Adipocyte (in vitro differentiated cells): ENCODE results near the gene DNPH1.
A peak's percentile ranks its signal among the peaks of the same experiment; 100 is the strongest.

Experiments
- DNase-seq: peaks from one replicate; pipeline ENCODE4 v3.0.0-alpha.2; 2015; ENCODE audit warnings: low read depth
- H3K27me3 ChIP-seq: replicated peaks from 2 replicates; pipeline ENCODE4 v1.7.0; 2013; ENCODE audit warnings: mild to moderate bottlenecking, low read length, moderate library complexity; ENCODE audit not compliant: control insufficient read depth, insufficient read depth
- H3K36me3 ChIP-seq: 2 replicates; pipeline ENCODE4 v1.7.0; 2013; ENCODE audit warnings: low read length, mild to moderate bottlenecking, moderate library complexity; ENCODE audit not compliant: control insufficient read depth, insufficient read depth, severe bottlenecking
- H3K4me1 ChIP-seq: 2 replicates; pipeline ENCODE4 v1.7.0; 2013; ENCODE audit warnings: mild to moderate bottlenecking, low read length, moderate library complexity; ENCODE audit not compliant: control insufficient read depth, insufficient read depth
- H3K4me3 ChIP-seq: 2 replicates; pipeline ENCODE4 v1.7.0; 2013; ENCODE audit warnings: mild to moderate bottlenecking, low read length, moderate library complexity
- H3K9ac ChIP-seq: 2 replicates; pipeline ENCODE4 v1.7.0; 2013; ENCODE audit warnings: mild to moderate bottlenecking, low read length, moderate library complexity
- H3K9me3 ChIP-seq: 2 replicates; pipeline ENCODE4 v1.7.0; 2013; ENCODE audit warnings: mild to moderate bottlenecking, low read length, moderate library complexity; ENCODE audit not compliant: control insufficient read depth

DNPH1 gene

DNA sequence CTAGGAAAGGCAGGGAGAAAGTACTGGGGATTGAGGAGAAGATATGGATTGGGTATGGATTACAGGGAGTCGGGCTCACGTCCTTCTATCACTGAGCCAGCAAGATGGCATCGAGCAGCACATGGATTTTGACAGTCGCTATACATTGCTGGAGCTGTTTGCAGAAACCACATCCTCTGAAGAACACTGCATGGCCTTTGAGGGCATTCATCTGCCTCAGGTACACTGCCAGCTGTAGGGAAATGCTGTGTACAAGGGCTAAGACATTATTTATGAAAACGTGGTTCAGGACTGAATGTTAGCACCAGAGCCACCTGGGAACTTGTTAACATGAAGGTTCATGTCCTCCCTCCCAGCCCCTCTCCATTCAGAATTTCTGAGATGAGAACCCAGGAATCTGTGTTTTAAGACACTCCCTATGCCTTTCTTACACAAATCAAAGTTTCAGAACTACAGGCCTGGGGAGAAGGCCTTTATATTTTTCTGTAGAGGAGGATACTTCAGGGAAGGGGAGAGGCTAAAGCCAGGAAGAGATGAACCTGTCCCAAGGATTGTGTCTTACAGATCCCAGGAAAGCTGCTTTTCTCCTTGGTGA, 43.8 kb downstream of the DNPH1 start:
- Histone ChIP-seq H3K9ac (no peak overlapping the region), H3K36me3 (peaks cover 40% of the 10 kb centered on the region), H3K4me1 (peaks cover 18% of the 10 kb centered on the region), H3K4me3 (no peak overlapping the region), H3K9me3 (no peaks in the 10 kb centered on the region), H3K27me3 (no peaks in the 10 kb centered on the region)
- DNase-seq, result no peak

DNA sequence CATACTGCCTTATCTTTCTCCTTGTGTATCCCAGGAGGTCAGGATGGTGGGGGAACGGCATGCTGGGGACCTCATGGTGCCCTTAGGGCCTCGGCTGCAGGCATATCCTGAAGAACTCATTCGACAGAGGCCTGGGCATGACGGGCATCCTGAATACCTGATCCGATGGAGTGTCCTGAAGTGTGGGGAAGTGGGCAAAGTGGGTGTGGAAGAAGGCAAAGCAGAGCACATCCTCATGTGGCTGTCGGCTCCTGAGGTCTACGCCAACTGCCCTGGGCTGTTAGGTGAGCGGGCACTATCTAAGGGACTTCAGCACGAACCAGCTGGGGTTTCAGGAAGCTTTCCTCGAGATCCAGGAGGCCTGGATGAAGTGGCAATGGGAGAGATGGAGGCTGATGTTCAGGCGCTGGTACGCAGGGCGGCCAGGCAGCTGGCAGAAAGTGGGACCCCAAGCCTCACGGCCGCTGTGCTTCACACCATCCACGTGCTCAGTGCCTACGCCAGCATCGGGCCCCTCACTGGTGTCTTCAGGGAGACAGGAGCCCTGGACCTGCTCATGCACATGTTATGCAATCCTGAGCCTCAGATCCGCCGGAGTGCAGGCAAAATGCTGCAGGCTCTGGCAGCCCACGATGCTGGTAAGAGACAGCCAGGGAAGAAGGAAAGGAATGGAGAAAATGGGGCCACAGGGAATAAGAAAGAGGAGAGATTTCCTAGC, 44.9 kb downstream of the DNPH1 start:
- Histone ChIP-seq H3K9ac (no peak overlapping the region), H3K9me3 (no peaks in the 10 kb centered on the region), H3K36me3 (peaks cover 40% of the 10 kb centered on the region), H3K4me1 (peaks cover 18% of the 10 kb centered on the region), H3K4me3 (no peak overlapping the region), H3K27me3 (no peaks in the 10 kb centered on the region)
- DNase-seq, result no peak

DNA sequence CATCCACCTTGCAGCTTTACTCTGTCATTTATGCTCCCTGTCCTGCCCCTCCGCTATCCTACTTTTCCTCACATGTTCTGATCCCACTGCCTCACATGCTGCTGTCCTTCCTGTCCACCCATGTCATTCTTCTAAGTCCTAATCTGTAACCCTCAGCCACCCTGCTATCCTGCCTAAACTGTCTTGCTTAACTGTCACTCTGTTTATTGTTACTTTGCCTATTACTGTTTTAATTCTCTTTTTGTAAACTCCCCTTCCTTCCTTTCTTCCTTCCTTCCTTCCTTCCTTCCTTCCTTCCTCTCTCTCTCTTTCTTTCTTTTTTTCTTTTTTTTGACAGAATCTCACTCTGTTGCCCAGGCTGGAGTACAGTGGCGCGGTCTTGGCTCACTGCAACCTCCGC, 45.8 kb downstream of the DNPH1 start:
- Histone ChIP-seq H3K9me3 (no peaks in the 10 kb centered on the region), H3K36me3 (peaks cover 42% of the 10 kb centered on the region), H3K4me3 (peak overlapping the region; percentile 93), H3K4me1 (peaks cover 18% of the 10 kb centered on the region), H3K27me3 (no peaks in the 10 kb centered on the region), H3K9ac (peak overlapping the region; percentile 90)
- DNase-seq, result no peak

DNA sequence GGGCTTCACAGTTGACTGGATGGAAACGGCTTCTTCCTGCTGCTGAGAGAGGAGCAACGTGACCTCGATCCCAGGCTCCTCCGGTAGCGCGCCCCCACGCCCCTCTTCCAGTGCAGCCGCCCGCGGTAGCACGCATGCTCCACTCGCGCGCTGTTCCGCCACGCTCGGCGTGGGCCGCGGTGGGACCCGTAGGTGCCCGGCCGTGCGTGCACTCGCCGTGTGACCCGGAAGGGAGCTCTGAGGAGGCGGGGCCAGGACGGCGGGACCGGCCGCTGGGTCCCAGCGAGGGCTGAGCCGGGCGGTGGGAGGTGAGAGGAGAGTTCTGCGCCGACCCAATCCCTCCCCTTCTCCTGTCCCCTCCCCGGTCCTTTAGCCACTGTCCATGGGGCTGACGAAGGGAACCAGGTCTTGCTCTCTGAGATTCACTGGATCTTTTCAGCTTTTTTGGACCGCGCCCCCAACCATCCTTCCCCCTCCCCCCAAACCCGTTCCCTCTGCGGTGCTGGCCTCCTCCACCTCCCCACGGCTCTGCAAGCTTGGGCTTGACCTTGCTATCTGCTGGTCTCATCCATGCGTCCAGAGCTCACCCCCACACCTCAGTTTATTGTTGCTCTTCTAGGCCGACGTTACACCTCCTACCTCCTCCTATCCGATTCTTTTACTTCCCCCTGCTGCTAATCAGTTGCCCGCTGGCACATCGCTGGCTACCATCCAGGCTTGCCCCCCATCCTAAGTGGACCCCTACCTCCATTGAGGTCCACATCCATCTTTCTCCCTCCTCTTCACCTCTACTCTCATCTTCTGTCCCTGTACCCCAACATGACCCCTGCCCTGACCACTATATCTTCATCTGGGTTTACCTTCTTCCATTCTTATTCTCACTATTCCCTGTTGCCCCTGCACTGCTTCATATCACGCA, 47.1 kb downstream of the DNPH1 start, which contains the start of gene CUL9:
TSS of gene CUL9 (plus strand) at position 255 of the 919 bp plus-strand sequence. CDS start 2,115 bp downstream, outside the sequence.
- H3K27me3 ChIP-seq, result no peaks in the 10 kb centered on the region
- peak; percentile 90 for DNase-seq
- H3K4me3 ChIP-seq, result peak within 1 kb of the TSS; percentile 93
- H3K4me1 ChIP-seq, result peaks cover 18% of the 10 kb centered on the region
- no peaks in the 10 kb centered on the region for H3K9me3 ChIP-seq
- peaks cover 36% of the 10 kb centered on the region for H3K36me3 ChIP-seq
- peak within 1 kb of the TSS; percentile 90 for H3K9ac ChIP-seq

DNA sequence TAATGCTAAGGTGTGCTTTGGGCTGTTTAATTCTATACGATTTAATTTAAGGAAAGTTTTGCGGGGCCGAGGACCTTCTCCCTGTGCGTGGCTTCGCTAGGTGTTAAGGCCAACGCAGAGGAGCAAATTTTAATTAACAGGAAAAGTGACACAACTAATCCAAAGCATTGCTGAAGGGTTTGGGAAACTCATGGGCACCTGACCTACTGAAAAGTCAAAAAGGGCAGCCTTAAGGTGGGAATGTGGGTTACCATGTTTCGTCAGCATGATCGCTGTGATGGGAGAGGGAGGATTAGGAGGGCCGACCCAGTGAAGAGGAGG, 47.7 kb downstream of the DNPH1 start:
- Histone ChIP-seq H3K4me3 (peak overlapping the region; percentile 93), H3K9me3 (no peaks in the 10 kb centered on the region), H3K27me3 (no peaks in the 10 kb centered on the region), H3K36me3 (peaks cover 33% of the 10 kb centered on the region), H3K4me1 (peaks cover 18% of the 10 kb centered on the region), H3K9ac (peak overlapping the region; percentile 90)
- DNase-seq, result no peak

DNA sequence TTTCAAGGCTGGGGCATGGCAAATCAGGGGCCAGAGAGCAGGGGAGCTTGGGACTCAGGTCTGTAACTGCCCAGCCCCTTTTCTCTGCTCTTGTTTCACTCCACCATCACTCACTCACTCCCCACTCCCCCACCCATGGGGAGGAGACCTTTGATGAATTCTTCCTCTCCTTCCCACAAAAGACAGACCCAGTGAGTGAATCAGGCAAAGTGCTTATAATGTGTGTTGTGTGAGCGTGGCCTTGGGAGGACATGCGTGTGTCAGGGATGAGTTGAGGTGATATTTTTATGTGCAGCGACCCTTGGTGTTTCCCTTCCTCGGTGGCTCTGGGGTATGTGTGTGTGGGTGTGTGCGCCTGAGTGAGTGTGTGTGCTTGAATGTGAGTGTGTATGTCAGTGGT, 48.3 kb downstream of the DNPH1 start:
- H3K4me1 ChIP-seq, result peaks cover 22% of the 10 kb centered on the region
- H3K9me3 ChIP-seq, result no peaks in the 10 kb centered on the region
- H3K36me3 ChIP-seq, result peaks cover 33% of the 10 kb centered on the region
- no peaks in the 10 kb centered on the region for H3K27me3 ChIP-seq
- no peak overlapping the region for H3K4me3 ChIP-seq
- no peak overlapping the region for H3K9ac ChIP-seq
- no peak for DNase-seq

DNA sequence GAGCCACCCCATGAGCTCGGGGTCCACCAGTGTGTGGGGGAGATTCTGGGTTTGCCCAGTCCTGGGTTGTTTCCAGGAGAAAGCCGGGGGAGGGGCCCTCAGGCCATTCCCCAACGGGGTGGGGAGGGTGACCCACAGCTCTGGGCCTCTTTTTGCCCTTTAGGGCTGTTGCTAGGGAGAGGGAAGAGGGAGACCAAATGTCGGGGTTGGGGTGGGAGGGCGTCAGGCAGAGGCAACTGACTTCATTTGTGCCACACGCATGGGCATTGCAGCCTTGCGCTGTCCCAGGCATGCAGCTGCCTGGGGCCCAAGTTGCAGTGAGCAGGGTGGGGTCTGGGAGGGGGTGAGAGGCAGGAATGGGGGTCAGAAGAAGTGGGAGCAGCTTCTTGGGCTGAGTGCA, 49.2 kb downstream of the DNPH1 start:
- Histone ChIP-seq H3K9ac (no peak overlapping the region), H3K4me1 (peaks cover 31% of the 10 kb centered on the region), H3K27me3 (no peaks in the 10 kb centered on the region), H3K9me3 (no peaks in the 10 kb centered on the region), H3K4me3 (no peak overlapping the region), H3K36me3 (peaks cover 36% of the 10 kb centered on the region)
- DNase-seq, result no peak

DNA sequence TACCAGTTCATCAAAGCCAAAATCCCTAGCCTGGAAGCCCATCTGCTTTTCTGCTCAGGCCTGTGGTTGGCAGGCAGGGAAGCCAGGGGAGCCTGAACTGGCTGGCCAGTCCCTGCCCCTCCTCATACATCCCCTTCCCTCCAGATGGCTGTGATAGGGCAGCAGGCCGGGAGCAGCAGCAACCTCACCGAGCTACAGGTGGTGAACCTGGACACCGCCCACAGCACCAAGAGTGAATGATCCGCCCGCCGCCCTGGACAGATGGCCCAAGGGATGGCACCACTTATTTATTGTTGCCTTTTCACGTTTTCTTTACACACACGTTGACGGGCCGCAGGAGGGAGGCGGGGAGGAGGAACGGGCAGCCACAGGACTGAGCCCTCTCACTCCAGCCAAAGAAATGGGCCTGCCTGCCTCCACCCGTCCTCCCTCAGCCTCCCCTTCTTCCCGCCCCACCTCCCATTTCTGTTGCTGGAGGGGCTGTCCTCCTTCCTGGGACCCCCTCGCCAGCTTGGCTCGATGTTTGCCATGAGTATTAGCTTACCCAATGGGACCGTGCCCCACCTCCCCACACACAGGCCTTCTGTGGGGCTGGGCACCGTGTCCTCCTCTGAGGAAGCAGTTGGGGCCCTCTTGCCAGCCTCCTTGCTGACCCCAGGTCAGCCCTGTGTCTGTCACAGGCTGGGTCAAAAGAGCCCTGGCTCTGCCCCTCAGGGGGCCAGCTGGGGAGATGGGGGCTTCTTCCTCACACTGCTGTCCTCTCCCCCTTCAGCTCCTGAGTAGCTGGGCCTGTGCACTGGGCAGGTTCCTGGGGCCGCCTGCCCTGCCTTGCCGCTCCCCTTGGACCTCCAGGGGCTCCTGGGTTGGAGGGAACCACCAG, 50.1 kb downstream of the DNPH1 start:
- Histone ChIP-seq H3K27me3 (no peaks in the 10 kb centered on the region), H3K4me3 (no peak overlapping the region), H3K9ac (no peak overlapping the region), H3K4me1 (peaks cover 36% of the 10 kb centered on the region), H3K36me3 (peaks cover 36% of the 10 kb centered on the region), H3K9me3 (no peaks in the 10 kb centered on the region)
- DNase-seq, result no peak

DNA sequence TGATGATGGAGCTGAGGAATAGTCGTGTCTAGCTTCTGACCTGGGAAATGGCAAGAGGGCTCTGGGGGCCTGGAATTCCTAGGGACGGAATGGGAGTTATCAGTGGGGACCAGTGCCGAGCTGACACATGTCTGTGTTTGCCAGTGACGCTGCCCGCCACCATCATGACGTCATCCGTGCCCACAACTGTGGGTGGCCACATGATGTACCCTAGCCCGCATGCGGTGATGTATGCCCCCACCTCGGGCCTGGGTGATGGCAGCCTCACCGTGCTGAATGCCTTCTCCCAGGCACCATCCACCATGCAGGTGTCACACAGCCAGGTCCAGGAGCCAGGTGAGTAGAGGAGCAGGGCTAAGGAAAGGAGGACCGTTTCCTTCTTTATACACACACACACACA, 51.1 kb downstream of the DNPH1 start:
- Histone ChIP-seq H3K36me3 (peaks cover 36% of the 10 kb centered on the region), H3K9ac (no peak overlapping the region), H3K9me3 (no peaks in the 10 kb centered on the region), H3K4me3 (no peak overlapping the region), H3K27me3 (no peaks in the 10 kb centered on the region), H3K4me1 (peaks cover 42% of the 10 kb centered on the region)
- no peak for DNase-seq

DNA sequence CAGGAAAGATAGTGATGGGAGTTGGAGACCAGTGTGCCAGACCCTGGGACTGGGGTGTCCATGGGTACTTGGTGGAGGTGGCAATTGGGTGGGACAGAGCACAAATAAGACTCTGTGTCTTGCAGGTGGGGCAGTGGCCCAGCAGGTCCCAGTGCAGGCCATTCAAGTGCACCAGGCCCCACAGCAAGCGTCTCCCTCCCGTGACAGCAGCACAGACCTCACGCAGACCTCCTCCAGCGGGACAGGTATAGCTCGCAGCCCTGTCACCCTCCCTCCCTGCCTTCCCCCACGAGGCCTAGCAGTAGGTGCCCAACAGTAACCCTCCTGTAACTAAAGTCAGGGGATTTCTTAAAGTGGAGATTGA, 52.9 kb downstream of the DNPH1 start:
- peaks cover 36% of the 10 kb centered on the region for H3K36me3 ChIP-seq

More for the DNA sequence above, 52.9 kb downstream of the DNPH1 start:
- H3K27me3 ChIP-seq, result no peaks in the 10 kb centered on the region
- DNase-seq, result no peak
- H3K9me3 ChIP-seq, result no peaks in the 10 kb centered on the region
- H3K4me3 ChIP-seq, result no peak overlapping the region
- H3K4me1 ChIP-seq, result peaks cover 37% of the 10 kb centered on the region
- no peak overlapping the region for H3K9ac ChIP-seq
